SU-DHL-6 (cell line): ENCODE data around the gene MRPL4.

ENCODE experiments used
- H2AFZ ChIP-seq: fragments of 200-600 bp; sonication (generic); 2 replicates; pipeline ENCODE4 v1.6.1; 2014; ENCODE audit warnings: low read depth, mild to moderate bottlenecking, moderate library complexity, mixed read lengths, antibody characterized with exemption, low read length; ENCODE audit not compliant: severe bottlenecking
- H3F3A ChIP-seq: fragments of 200-600 bp; shearing (Covaris generic); 2 replicates; pipeline ENCODE4 v1.6.0; 2016; ENCODE audit warnings: antibody characterized with exemption, mild to moderate bottlenecking; ENCODE audit not compliant: insufficient read depth
- H3K27ac ChIP-seq: fragments of 200-600 bp; sonication (generic); 2 replicates; pipeline ENCODE4 v1.5.1; 2016; ENCODE audit warnings: low read depth, mild to moderate bottlenecking, low read length, moderate library complexity, mixed read lengths
- H3K27me3 ChIP-seq: fragments of 200-600 bp; sonication (generic), shearing (Covaris generic); 2 replicates; pipeline ENCODE4 v1.6.0; 2014; ENCODE audit warnings: mild to moderate bottlenecking, low read length
- H3K36me3 ChIP-seq: fragments of 200-600 bp; sonication (generic); 2 replicates; pipeline ENCODE4 v1.6.1; 2014; ENCODE audit warnings: mild to moderate bottlenecking, low read length, mixed read lengths
- H3K4me2 ChIP-seq: fragments of 300-600, 200-600 bp; shearing (Covaris generic), sonication (generic); 2 replicates; pipeline ENCODE4 v1.6.0; 2014; ENCODE audit warnings: low read length, low read depth, mild to moderate bottlenecking; ENCODE audit not compliant: poor library complexity, severe bottlenecking
- H3K4me3 ChIP-seq: fragments of 200-600 bp; sonication (generic); 2 replicates; pipeline ENCODE4 v1.5.1; 2014; ENCODE audit warnings: antibody characterized with exemption, low read length, mild to moderate bottlenecking, mixed read lengths; ENCODE audit not compliant: insufficient read depth, poor library complexity, severe bottlenecking
- H3K79me2 ChIP-seq: fragments of 200-600 bp; sonication (generic); 2 replicates; pipeline ENCODE4 v1.6.1; 2014; ENCODE audit warnings: mild to moderate bottlenecking, low read length, moderate library complexity; ENCODE audit not compliant: insufficient read depth
- H3K9ac ChIP-seq: fragments of 200-600 bp; sonication (generic); 2 replicates; pipeline ENCODE4 v1.7.0; 2014; ENCODE audit warnings: mild to moderate bottlenecking, low read length
- H3K9me2 ChIP-seq: fragments of 200-600 bp; sonication (generic); replicated peaks from 2 replicates; pipeline ENCODE4 v1.6.1; 2014; ENCODE audit warnings: low read length; ENCODE audit not compliant: insufficient read depth
- H3K9me3 ChIP-seq: fragments of 200-600 bp; sonication (generic); 2 replicates; pipeline ENCODE4 v1.6.1; 2014; ENCODE audit warnings: low read length, mixed read lengths; ENCODE audit not compliant: insufficient read depth
- H4K20me1 ChIP-seq: fragments of 200-600 bp; sonication (generic); 2 replicates; pipeline ENCODE4 v1.6.1; 2014; ENCODE audit warnings: low read depth, mild to moderate bottlenecking, antibody characterized with exemption, low read length, moderate library complexity, mixed read lengths
- CTCF ChIP-seq: fragments of 200-600 bp; sonication (generic); IDR thresholded peaks from one replicate; pipeline ENCODE4 v1.5.1; 2017; ENCODE audit warnings: antibody characterized with exemption, mild to moderate bottlenecking, low read length, moderate library complexity; ENCODE audit not compliant: insufficient read depth, poor library complexity, severe bottlenecking
- EZH2phosphoT487 ChIP-seq: fragments of 200-600 bp; sonication (generic), shearing (Covaris generic); conservative IDR thresholded peaks from 2 replicates; pipeline ENCODE4 v1.6.1; 2018; ENCODE audit warnings: mild to moderate bottlenecking, antibody characterized with exemption, low read length, moderate library complexity, mixed read lengths

Gene MRPL4

GRCh38 chr19:10206226-10206885 lies 45.7 kb upstream of the MRPL4 start:
- Histone ChIP-seq H4K20me1 (no peaks in the 10 kb centered on the region), H3K4me2 (no peak overlapping the region), H3K9me3 (no peaks in the 10 kb centered on the region), H3K9me2 (no peaks in the 10 kb centered on the region), H3K9ac (no peak overlapping the region), H2AFZ (no peak overlapping the region), H3K79me2 (no peaks in the 10 kb centered on the region), H3F3A (no peaks in the 10 kb centered on the region), H3K27ac (no peak overlapping the region), H3K36me3 (no peaks in the 10 kb centered on the region), H3K4me3 (no peak overlapping the region), H3K27me3 (no peaks in the 10 kb centered on the region)
- TF ChIP-seq CTCF: no peak
- TF ChIP-seq EZH2phosphoT487: no peak

GRCh38 chr19:10207026-10207425 lies 45.0 kb upstream of the MRPL4 start:
- Histone ChIP-seq H3K9ac (no peak overlapping the region), H4K20me1 (no peaks in the 10 kb centered on the region), H3F3A (no peaks in the 10 kb centered on the region), H3K27me3 (no peaks in the 10 kb centered on the region), H2AFZ (no peak overlapping the region), H3K4me3 (no peak overlapping the region), H3K9me2 (no peaks in the 10 kb centered on the region), H3K27ac (no peak overlapping the region), H3K79me2 (no peaks in the 10 kb centered on the region), H3K4me2 (no peak overlapping the region), H3K9me3 (no peaks in the 10 kb centered on the region), H3K36me3 (no peaks in the 10 kb centered on the region)
- TF ChIP-seq EZH2phosphoT487 (no peak), CTCF (no peak)

- Histone ChIP-seq H3K27me3 (no peaks in the 10 kb centered on the region), H3F3A (no peaks in the 10 kb centered on the region), H3K4me2 (no peak overlapping the region), H3K9ac (no peak overlapping the region), H4K20me1 (no peaks in the 10 kb centered on the region), H3K36me3 (no peaks in the 10 kb centered on the region), H3K9me2 (no peaks in the 10 kb centered on the region), H3K9me3 (no peaks in the 10 kb centered on the region), H2AFZ (no peak overlapping the region), H3K27ac (no peak overlapping the region), H3K79me2 (no peaks in the 10 kb centered on the region), H3K4me3 (no peak overlapping the region)
- no peak for TF ChIP-seq EZH2phosphoT487
- no peak for TF ChIP-seq CTCF
These were observed 42.7 kb upstream of the MRPL4 start for GRCh38 chr19:10209315-10209714.
